ENCODE results near the gene ADSL.
"Not testable (repeated sequence)": the region's sequence is repeated elsewhere in the genome, so short reads cannot be mapped to it uniquely, and the experiment has no call there.

The ADSL gene

GRCh38 chr22:40346185-40347118 is at the start of gene ADSL:
Gene ADSL, plus strand, starts transcription at chr22:40346500. Its CDS starts 59 bp downstream, at chr22:40346559.
- DNase-seq, result peak; percentile 43

DNA sequence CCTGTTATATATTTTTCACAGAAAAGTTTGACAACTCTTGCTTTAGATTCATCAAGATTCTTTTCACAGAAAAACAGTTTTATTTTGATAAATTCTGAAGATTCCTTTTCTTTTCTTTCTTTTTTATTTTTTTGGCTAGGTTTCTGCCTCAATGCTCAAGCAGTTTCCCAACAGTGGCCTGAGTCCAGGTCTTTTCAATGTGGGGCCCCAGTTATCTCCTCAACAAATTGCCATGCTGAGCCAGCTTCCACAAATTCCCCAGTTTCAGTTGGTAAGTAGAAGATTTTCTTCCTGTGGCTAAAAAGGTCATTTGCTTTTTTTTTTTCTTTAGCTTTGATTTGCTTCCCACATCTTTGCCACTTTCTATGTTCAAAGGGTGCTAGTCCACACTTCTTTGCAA is 46.0 kb upstream of the ADSL start:
- no peak for DNase-seq

DNA sequence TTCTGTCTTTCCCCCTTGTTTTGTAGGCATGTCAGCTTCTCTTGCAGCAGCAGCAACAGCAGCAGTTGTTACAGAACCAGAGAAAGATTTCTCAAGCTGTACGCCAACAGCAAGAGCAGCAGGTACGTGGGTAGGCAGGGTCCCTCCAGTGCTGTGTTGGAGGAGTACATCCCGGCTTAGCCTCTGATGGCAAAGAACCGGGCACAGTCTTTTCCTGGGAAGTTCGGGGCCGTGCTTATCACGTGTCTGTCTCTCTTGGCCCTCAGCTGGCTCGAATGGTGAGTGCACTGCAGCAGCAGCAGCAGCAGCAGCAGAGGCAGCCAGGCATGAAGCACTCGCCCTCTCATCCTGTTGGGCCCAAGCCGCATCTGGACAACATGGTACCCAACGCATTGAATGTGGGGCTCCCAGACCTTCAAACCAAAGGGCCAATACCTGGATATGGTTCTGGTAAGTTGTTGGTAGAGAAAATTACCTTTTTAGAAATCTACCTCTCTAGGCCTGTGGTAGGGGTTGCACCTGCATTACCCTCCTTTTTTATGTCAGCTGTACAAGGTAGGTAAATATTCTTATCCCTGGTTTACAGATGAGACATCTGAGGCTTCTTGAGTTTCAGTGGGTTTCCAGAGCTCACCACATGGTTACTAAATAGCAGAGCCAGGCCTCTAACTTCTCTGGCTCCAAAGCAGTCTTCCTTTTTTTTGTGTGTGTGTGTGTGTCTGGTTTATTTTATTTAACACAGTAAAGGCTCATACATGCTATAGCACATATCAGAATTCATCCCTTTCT is 45.2 kb upstream of the ADSL start:
- no peak for DNase-seq

DNA sequence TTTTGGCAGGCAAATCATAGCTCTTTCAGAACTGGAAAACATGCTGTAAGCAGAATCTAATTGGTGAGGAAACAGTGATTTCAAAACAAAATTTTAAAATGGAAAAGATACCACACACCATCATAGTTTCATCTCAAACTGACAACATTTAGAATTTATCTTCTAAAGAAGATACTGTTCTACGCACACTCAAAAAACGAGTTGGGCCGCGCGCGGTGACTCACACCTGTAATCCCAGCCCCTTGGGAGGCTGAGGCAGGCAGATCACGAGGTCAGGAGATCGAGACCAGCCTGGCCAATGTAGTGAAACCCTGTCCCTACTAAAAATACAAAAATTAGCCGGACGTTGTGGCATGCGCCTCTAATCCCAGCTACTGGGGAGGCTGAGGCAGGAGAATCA is 44.2 kb upstream of the ADSL start:
- no peak for DNase-seq

DNA sequence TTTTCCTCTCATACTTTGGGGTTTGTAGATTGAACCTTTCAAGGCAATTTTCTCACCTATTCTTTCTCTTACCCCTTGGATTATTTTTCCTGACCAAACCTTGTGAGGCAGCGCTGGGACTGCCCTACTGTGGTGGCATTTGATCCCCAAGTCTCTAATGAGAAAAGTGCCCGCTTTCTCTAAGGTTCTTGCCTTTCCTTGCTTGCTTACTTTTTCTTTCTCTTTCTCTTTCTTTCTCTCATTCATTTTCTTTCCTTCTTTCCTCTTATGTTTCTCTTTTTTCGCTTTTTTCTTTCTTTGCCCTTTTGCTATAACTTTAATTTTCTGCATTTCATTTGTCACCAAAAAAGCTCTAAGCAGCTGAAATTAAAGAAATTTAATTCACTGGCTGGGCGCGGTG is 40.7 kb upstream of the ADSL start:
- no peak for DNase-seq

DNA sequence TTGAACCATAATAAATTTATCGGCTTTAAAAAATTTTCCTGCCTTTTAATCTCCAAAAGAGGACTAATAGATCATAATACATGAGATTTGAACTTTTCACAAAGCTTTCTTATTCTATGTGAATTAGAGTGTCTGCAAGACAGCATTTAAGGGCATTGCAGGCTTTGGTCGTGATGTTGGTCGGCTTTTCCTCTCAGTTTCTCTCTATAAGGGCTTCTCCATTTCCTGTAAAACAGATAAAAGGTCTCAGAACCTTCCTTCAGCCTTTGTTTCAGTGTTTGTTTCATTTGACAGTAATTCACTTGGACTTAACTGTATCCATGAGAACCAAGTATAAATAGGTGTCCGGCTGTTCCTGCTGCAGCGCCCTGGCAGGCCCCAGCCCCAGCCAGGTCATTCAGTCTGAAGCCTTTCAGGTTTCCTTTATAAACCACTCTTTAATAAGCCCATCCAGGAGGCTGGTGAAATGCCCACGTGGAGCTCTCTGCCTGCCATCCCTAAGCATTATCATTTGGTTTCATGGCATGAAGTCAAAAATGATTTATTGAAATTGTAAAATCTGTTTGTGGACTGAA is 37.2 kb upstream of the ADSL start:
- no peak for DNase-seq

- DNase-seq, result no peak
Measured at GRCh38 chr22:40309631-40310030, 36.7 kb upstream of the ADSL start.

DNA sequence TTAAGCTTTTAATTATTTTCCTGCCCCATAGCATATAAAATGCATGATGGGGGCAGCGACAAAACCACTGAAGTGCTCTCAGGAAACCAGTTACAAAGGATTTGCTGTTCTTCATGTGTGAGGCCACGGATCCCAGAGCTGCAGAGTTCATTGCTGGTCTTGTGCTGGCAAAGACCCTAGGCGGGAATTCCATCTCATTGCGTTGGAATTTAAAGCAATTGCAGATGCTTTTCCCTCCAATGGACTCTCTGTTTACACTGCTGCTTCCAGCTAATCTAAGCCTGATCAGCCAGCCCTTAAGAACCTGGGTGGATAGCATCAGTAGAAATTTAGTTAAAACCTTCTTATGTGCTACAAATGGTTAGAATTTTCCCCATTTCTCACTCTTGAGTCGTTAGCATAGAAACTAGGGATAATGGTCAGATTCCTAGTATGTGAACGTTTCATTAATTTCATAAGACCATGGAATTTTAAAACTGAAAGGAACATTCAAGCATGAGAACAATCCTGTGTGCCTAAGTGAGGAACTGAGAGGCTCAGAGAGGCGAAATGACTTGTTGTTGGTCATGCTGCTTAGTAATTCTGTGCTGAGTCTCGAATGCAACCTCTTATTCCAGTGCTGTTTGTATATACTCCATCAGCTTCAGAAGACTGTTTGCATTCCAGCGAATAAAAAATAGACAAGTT is 36.1 kb upstream of the ADSL start:
- DNase-seq, result no peak

DNA sequence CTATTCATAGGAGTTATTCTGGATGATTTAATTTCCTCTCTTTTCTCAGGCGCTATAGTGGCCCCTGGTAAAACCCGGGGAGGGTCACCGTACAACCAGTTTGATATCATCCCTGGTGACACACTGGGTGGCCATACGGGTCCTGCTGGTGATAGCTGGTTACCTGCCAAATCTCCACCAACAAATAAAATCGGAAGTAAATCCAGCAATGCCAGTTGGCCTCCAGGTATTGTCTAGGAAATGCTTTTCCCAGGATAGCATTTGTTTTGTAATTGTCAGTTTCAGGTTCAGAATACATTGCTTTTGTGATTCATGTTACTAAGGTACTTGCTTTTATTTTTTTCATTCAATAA is 35.6 kb upstream of the ADSL start:
- no peak for DNase-seq

DNA sequence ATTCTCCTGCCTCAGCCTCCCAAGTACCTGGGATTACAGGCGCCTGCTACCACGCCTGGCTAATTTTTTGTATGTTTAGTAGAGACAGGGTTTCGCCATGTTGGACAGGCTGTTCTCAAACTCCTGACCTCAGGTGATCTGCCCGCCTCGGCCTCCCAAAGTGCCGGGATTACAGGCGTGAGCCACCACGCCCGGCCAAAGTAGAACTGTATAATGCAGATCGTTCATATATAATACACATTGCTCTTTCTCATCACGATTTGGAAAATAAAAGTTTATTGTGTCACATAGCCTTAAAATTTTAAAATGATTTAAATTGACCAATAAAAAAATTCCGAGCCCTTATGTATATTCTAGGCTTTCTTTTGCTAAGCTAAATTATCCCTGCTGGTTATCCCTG is 34.7 kb upstream of the ADSL start:
- DNase-seq, result not testable (repeated sequence)

DNA sequence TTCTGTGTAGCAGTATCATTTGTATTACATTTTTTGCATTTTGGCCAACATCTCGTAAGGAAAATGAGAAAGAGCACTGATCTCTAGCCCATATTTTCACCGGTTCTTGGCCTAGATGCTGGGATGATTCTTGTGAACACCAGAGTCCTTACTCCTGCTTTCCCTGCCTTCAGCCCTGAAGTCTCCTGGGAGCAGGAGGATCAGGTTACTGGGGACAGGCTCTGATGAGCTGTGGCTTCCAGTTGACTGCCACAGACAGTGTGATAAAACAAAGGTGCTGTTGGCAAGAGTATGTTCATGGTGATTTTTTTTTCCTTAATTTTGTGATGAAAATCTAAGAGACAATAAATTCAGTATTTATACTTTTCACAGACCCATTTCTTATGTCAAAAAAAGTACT is 34.2 kb upstream of the ADSL start:
- no peak for DNase-seq

DNA sequence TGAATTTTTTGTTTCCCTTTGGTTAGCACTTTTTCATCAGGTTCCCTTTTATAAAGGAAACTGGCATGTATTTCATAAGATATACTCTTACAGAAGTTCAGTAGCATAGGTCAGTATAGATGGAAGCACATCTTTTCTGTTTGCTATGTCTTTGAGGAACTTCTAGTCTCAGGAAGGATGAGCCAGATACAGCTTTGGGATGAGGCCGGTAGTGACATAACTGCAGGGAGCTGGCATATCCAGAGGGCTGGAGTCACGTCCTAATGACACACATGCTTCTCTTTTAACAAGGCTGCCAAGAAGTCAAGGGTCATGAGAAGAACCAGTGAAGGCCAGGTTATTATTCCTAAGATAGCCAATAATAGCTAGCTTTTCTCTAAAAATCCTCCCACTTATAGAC is 33.3 kb upstream of the ADSL start:
- DNase-seq, result no peak

DNA sequence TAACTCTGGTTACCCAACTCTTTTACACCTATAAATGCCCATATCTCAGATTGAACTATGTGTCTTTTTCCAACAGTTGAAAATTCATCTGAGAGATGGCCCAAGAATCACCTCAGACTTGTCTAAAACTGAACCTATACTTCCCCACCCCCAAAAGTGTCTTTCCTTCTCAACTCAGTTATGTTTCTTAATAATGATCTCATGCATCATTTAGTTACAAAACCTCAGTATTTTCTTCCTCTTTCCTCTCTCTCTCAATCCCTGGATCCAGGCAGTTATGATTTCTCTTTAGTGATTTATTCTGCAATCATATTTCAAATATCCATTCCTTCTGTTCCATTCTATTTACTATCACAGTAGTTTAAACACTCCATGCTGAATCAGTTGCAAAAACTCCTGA is 32.3 kb upstream of the ADSL start:
- no peak for DNase-seq

DNA sequence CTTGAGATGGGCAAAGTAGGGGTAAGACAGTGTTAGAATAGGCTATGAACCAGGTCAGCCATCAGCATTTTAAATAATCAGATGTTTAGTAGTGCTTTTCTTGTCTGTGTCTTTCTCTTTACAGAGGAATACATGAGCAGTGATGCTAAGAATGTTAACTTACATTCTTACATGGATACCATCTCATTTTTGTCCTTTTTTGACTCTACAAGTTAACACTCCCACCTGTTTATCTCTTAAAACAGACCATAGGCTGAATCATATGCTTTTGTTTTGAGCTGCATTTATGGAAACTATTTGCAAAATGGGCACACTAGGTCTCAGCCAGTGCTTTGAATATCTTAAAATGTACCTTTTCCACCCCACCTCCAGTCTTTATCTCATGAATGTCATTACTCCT is 25.6 kb upstream of the ADSL start:
- DNase-seq, result no peak

DNA sequence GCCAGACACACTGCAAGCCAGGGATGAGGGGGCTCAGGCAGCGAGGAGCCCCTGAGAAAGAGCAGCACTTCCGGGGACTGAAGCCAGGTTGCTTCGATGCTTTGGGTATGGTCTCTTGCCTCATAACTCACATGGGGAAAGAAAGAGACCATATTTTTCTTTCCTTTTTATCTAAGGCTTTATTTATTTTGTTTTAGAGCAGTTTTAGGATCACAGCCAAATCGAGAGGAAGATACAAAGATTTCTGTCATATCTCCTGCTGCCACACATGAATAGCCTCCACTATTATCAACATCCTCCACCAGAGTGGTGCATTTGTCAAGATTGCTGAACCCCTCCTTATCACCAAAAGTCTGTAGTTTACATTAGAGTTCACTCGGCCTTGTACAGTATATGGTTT is 24.3 kb upstream of the ADSL start:
- no peak for DNase-seq

DNA sequence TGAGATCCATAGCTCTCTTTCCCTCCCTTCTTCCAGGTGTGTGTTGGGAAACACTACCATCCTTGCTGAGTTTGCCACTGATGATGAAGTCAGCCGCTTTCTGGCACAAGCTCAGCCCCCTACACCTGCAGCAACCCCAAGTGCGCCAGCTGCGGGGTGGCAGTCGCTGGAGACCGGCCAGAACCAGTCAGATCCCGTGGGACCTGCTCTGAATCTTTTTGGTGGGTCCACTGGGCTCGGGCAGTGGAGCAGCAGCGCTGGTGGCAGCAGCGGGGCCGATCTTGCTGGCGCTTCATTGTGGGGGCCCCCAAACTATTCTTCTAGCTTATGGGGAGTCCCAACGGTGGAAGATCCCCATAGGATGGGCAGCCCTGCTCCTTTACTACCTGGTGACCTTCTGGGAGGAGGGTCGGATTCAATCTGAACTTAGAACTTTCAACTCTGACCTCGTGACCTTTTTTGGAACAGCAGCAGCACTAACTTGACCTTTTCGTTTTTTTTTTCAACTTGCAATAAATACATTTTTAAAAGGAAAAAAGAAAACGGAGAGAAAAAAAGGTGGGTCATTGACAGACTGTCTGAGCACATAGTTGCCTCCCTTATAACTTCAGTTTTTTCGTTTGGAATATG is 23.4 kb upstream of the ADSL start:
- DNase-seq, result no peak

GRCh38 chr22:40323681-40324171 is 22.6 kb upstream of the ADSL start:
- no peak for DNase-seq

DNA sequence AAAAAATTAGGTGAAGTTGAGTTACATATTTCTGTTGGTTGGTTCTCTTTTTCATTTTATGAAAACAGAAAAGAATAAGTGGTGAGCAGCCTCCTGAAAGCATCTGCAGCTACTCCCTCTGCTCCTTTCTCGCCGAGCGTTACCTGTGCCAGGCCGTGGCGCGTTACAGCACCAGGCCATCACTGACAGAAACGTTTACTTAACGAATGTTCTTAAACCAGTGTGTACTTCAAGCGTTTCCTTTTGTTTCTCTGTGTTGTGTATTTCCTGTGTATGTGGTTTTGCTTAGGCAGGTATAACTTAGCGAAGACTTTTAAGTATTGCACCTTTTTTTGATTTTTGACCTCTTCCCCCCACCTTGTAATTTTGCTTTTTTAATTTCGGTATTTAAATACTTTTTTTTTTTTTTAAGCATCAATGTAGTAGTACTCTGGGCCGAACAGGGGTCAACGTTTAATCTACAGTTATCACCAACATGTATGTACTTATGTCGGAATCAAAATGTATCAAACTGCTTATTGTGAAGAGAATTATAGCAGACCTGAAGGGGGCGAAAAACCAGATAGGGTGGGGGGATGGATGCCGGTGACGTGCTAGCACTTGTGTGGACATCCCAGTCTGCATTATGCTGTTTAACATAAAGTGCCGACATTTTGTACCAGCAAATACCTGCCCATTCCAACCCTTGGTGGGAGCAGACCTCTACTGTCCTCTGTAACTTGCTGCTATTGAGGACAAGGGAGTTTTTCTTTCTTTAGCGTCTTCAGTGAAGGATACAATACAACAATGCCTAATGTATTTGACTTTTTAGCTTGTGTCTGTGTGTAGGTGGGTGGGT is 21.6 kb upstream of the ADSL start:
- DNase-seq, result no peak

DNA sequence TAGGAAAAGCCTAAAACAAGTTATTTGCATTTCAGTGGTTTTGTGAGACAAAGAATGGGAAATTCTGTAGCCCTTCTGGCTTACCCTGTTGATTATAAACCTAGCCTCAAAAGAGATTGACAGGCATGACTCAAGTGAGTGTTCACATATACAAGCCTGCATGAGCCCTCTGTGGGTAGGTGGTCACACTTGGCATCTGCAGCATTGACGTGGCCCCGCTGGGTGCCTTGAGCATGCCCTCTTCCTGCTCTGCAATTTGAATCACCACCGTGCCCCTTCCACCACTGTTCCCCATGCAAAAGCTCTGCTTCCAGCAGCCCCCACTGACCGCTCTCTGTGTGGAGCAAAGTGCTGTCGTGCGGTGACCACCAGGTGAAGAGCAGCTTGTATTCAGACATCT is 21.0 kb upstream of the ADSL start:
- no peak for DNase-seq

- DNase-seq, result no peak
Measured at GRCh38 chr22:40326905-40327735, 19.2 kb upstream of the ADSL start.
